ENCODE measurements around the gene NFATC3.
A peak's percentile ranks its signal among the peaks of the same experiment; 100 is the strongest.

Gene NFATC3

GRCh38 chr16:68088130-68088972 is 3.2 kb downstream of the NFATC3 start:
- no peak overlapping the region for H4K12ac ChIP-seq (ENCODE audit: low read depth, low read length)
- DNase-seq: no peak
- no peak overlapping the region for H3K4me3 ChIP-seq (ENCODE audit: low read depth, low read length)
- no peak overlapping the region for H2BK12ac ChIP-seq (ENCODE audit: low read length)
- H3K79me1 ChIP-seq (ENCODE audit: low read length): peaks cover 17% of the 10 kb centered on the region
- H2AFZ ChIP-seq (ENCODE audit: insufficient read depth, low read length, poor library complexity): no peak overlapping the region
- no peak overlapping the region for H4K91ac ChIP-seq (ENCODE audit: low read depth, low read length)
- no CpG with 5 or more reads among the region's 9 CpGs for WGBS (ENCODE audit: extremely low coverage, insufficient coverage, insufficient read length)
- peak overlapping the region; percentile 52 for H3K4ac ChIP-seq (ENCODE audit: low read depth, low read length)
- H3K23ac ChIP-seq (ENCODE audit: low read length): no peak overlapping the region
- no peak overlapping the region for H3K27ac ChIP-seq (ENCODE audit: low read depth, low read length)
- no peak overlapping the region for H2AK5ac ChIP-seq (ENCODE audit: low read length)
- no peak overlapping the region for H2BK120ac ChIP-seq (ENCODE audit: insufficient read depth, low read length, poor library complexity)
- H3K36me3 ChIP-seq (ENCODE audit: control insufficient read depth in 1 of 2, insufficient read depth in 2 of 2, low read length in 2 of 2): no peaks in the 10 kb centered on the region
- no peak overlapping the region for H3K18ac ChIP-seq (ENCODE audit: low read length)
- H4K8ac ChIP-seq (ENCODE audit: low read depth, low read length): no peak overlapping the region
- H3K27me3 ChIP-seq (ENCODE audit: insufficient read depth, low read length): no peaks in the 10 kb centered on the region
- H3K14ac ChIP-seq (ENCODE audit: low read length): no peak overlapping the region
- H3K9ac ChIP-seq (ENCODE audit: low read length): no peak overlapping the region
- peaks cover 2% of the 10 kb centered on the region for H3K9me3 ChIP-seq (ENCODE audit: insufficient read depth, low read depth, low read length)
- H3K4me2 ChIP-seq (ENCODE audit: low read length): no peak overlapping the region
- peaks cover 4 to 9% of the 10 kb centered on the region in 2 experiments for H3K4me1 ChIP-seq (ENCODE audit: control insufficient read depth in 1 of 2, insufficient read depth in 2 of 2, low read length in 2 of 2)
- H3K79me2 ChIP-seq (ENCODE audit: control insufficient read depth, insufficient read depth, low read length, poor library complexity): peaks cover 10% of the 10 kb centered on the region
- no peak overlapping the region for H2BK5ac ChIP-seq (ENCODE audit: low read depth, low read length, poor library complexity)

DNA sequence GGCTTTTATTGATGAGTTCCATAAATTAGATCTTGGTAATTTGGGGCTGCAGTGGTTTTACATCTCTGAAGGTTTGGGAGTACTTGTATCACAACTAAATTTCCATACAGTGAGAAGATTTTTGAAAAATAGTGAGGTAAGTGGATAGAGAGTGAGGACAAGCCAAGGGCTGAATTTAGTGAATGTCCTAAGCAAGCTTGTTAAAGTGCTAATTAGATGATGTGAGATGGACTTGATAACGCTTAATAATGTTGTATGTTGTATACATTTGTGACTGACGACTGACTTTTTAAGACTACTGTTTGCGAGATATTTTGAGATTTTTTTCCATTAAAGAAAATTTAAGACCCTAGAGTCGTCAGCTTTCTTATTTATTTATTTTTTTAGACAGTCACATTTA is 3.9 kb downstream of the NFATC3 start:
- H3K18ac ChIP-seq (ENCODE audit: low read length): no peak overlapping the region
- H3K14ac ChIP-seq (ENCODE audit: low read length): no peak overlapping the region

DNA sequence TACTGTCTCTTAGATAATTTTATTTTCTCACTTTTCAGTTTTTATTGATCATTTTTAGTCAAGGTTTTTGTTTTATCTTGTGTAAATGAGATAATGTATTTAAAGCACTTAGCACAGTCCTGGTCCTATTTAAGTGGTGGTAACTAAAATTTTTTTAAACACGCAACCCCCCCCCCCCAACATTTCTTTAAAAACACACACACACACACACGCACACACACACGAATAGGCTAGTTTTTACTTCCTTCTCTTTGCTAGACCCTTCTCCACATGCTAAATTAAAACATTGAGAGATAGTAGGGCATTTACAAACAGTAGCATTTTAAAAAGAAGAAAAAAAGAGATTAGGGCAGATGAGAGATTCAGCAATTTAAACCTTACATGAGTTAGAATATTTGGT is 5.0 kb downstream of the NFATC3 start:
- H3K4me3 ChIP-seq (ENCODE audit: low read depth, low read length): no peak overlapping the region
- no peak overlapping the region for H3K27ac ChIP-seq (ENCODE audit: low read depth, low read length)
- H4K12ac ChIP-seq (ENCODE audit: low read depth, low read length): no peak overlapping the region
- peaks cover 2% of the 10 kb centered on the region for H3K9me3 ChIP-seq (ENCODE audit: insufficient read depth, low read depth, low read length)
- no peak for DNase-seq
- no peak overlapping the region for H2AFZ ChIP-seq (ENCODE audit: insufficient read depth, low read length, poor library complexity)
- H4K91ac ChIP-seq (ENCODE audit: low read depth, low read length): no peak overlapping the region
- H3K9ac ChIP-seq (ENCODE audit: low read length): no peak overlapping the region
- H3K79me2 ChIP-seq (ENCODE audit: control insufficient read depth, insufficient read depth, low read length, poor library complexity): peaks cover 8% of the 10 kb centered on the region
- H3K4ac ChIP-seq (ENCODE audit: low read depth, low read length): no peak overlapping the region
- no peak overlapping the region for H3K4me2 ChIP-seq (ENCODE audit: low read length)
- H2BK12ac ChIP-seq (ENCODE audit: low read length): no peak overlapping the region
- H4K8ac ChIP-seq (ENCODE audit: low read depth, low read length): no peak overlapping the region
- no peak overlapping the region for H2BK5ac ChIP-seq (ENCODE audit: low read depth, low read length, poor library complexity)
- H3K14ac ChIP-seq (ENCODE audit: low read length): no peak overlapping the region
- H3K4me1 ChIP-seq (ENCODE audit: control insufficient read depth in 1 of 2, insufficient read depth in 2 of 2, low read length in 2 of 2): no peaks in the 10 kb centered on the region
- H2AK5ac ChIP-seq (ENCODE audit: low read length): no peak overlapping the region
- H3K23ac ChIP-seq (ENCODE audit: low read length): no peak overlapping the region
- H3K79me1 ChIP-seq (ENCODE audit: low read length): peaks cover 7% of the 10 kb centered on the region
- H2BK120ac ChIP-seq (ENCODE audit: insufficient read depth, low read length, poor library complexity): no peak overlapping the region
- no peaks in the 10 kb centered on the region for H3K27me3 ChIP-seq (ENCODE audit: insufficient read depth, low read length)
- no CpG with 5 or more reads among the region's 3 CpGs for WGBS (ENCODE audit: extremely low coverage, insufficient coverage, insufficient read length)
- no peak overlapping the region for H3K18ac ChIP-seq (ENCODE audit: low read length)
- H3K36me3 ChIP-seq (ENCODE audit: control insufficient read depth in 1 of 2, insufficient read depth in 2 of 2, low read length in 2 of 2): no peaks in the 10 kb centered on the region

More for the DNA sequence above, 3.9 kb downstream of the NFATC3 start:
- WGBS (ENCODE audit: extremely low coverage, insufficient coverage, insufficient read length): no CpG with 5 or more reads among the region's 4 CpGs
- no peak overlapping the region for H3K4me3 ChIP-seq (ENCODE audit: low read depth, low read length)
- no peak overlapping the region for H2AFZ ChIP-seq (ENCODE audit: insufficient read depth, low read length, poor library complexity)
- no peak overlapping the region for H3K23ac ChIP-seq (ENCODE audit: low read length)
- no peaks in the 10 kb centered on the region for H3K36me3 ChIP-seq (ENCODE audit: control insufficient read depth in 1 of 2, insufficient read depth in 2 of 2, low read length in 2 of 2)
- H3K4me2 ChIP-seq (ENCODE audit: low read length): no peak overlapping the region
- no peak overlapping the region for H4K91ac ChIP-seq (ENCODE audit: low read depth, low read length)
- H3K27me3 ChIP-seq (ENCODE audit: insufficient read depth, low read length): no peaks in the 10 kb centered on the region
- DNase-seq: no peak
- H3K4me1 ChIP-seq (ENCODE audit: control insufficient read depth in 1 of 2, insufficient read depth in 2 of 2, low read length in 2 of 2): peaks cover 3 to 4% of the 10 kb centered on the region in 2 experiments
- H4K12ac ChIP-seq (ENCODE audit: low read depth, low read length): no peak overlapping the region
- H3K9ac ChIP-seq (ENCODE audit: low read length): no peak overlapping the region
- H3K27ac ChIP-seq (ENCODE audit: low read depth, low read length): no peak overlapping the region
- no peak overlapping the region for H4K8ac ChIP-seq (ENCODE audit: low read depth, low read length)
- no peak overlapping the region for H2AK5ac ChIP-seq (ENCODE audit: low read length)
- H2BK12ac ChIP-seq (ENCODE audit: low read length): no peak overlapping the region
- no peak overlapping the region for H2BK5ac ChIP-seq (ENCODE audit: low read depth, low read length, poor library complexity)
- H3K4ac ChIP-seq (ENCODE audit: low read depth, low read length): no peak overlapping the region
- H2BK120ac ChIP-seq (ENCODE audit: insufficient read depth, low read length, poor library complexity): no peak overlapping the region
- peaks cover 2% of the 10 kb centered on the region for H3K9me3 ChIP-seq (ENCODE audit: insufficient read depth, low read depth, low read length)
- peaks cover 15% of the 10 kb centered on the region for H3K79me1 ChIP-seq (ENCODE audit: low read length)
- H3K79me2 ChIP-seq (ENCODE audit: control insufficient read depth, insufficient read depth, low read length, poor library complexity): peaks cover 10% of the 10 kb centered on the region

- no peak overlapping the region for H3K4me2 ChIP-seq (ENCODE audit: low read length)
- no peak overlapping the region for H4K91ac ChIP-seq (ENCODE audit: low read depth, low read length)
- H3K27me3 ChIP-seq (ENCODE audit: insufficient read depth, low read length): no peaks in the 10 kb centered on the region
- H3K79me2 ChIP-seq (ENCODE audit: control insufficient read depth, insufficient read depth, low read length, poor library complexity): peaks cover 5% of the 10 kb centered on the region
- H2AFZ ChIP-seq (ENCODE audit: insufficient read depth, low read length, poor library complexity): no peak overlapping the region
- H3K79me1 ChIP-seq (ENCODE audit: low read length): peaks cover 4% of the 10 kb centered on the region
- H2BK12ac ChIP-seq (ENCODE audit: low read length): no peak overlapping the region
- H4K12ac ChIP-seq (ENCODE audit: low read depth, low read length): no peak overlapping the region
- no peak overlapping the region for H2BK120ac ChIP-seq (ENCODE audit: insufficient read depth, low read length, poor library complexity)
- H3K9me3 ChIP-seq (ENCODE audit: insufficient read depth, low read depth, low read length): peaks cover 2% of the 10 kb centered on the region
- H3K23ac ChIP-seq (ENCODE audit: low read length): no peak overlapping the region
- H3K4me3 ChIP-seq (ENCODE audit: low read depth, low read length): no peak overlapping the region
- no peak overlapping the region for H3K9ac ChIP-seq (ENCODE audit: low read length)
- no peak overlapping the region for H2AK5ac ChIP-seq (ENCODE audit: low read length)
- no CpG with 5 or more reads among the region's 3 CpGs for WGBS (ENCODE audit: extremely low coverage, insufficient coverage, insufficient read length)
- no peak for DNase-seq
- no peak overlapping the region for H2BK5ac ChIP-seq (ENCODE audit: low read depth, low read length, poor library complexity)
- no peak overlapping the region for H3K14ac ChIP-seq (ENCODE audit: low read length)
- no peaks in the 10 kb centered on the region for H3K36me3 ChIP-seq (ENCODE audit: control insufficient read depth in 1 of 2, insufficient read depth in 2 of 2, low read length in 2 of 2)
- H4K8ac ChIP-seq (ENCODE audit: low read depth, low read length): no peak overlapping the region
- no peak overlapping the region for H3K18ac ChIP-seq (ENCODE audit: low read length)
- no peak overlapping the region for H3K4ac ChIP-seq (ENCODE audit: low read depth, low read length)
- no peak overlapping the region for H3K27ac ChIP-seq (ENCODE audit: low read depth, low read length)
- no peaks in the 10 kb centered on the region for H3K4me1 ChIP-seq (ENCODE audit: control insufficient read depth in 1 of 2, insufficient read depth in 2 of 2, low read length in 2 of 2)
Measured at GRCh38 chr16:68090533-68090932, 5.4 kb downstream of the NFATC3 start.
